Neural crest cell (in vitro differentiated cells): ENCODE results near the gene DIAPH2. TPM values are rescaled to one million over a fixed set of nuclear protein-coding genes. Genes with fewer than 3 reads are reported as not detected.

ENCODE experiments used
- DNase-seq: peaks from one replicate; pipeline ENCODE4 v3.0.0; 2021; ENCODE audit warnings: low read depth, mixed read lengths, low spot score
- H3K27ac Mint-ChIP-seq: one replicate; pipeline ENCODE4 v1.8.0; 2021; ENCODE audit warnings: mild to moderate bottlenecking, mixed read lengths; ENCODE audit not compliant: unreplicated experiment
- H3K27me3 Mint-ChIP-seq: 2 replicates; pipeline ENCODE4 v1.8.0; 2021; ENCODE audit warnings: low read depth, mild to moderate bottlenecking, mixed read lengths
- H3K36me3 Mint-ChIP-seq: 2 replicates; pipeline ENCODE4 v1.8.0; 2021; ENCODE audit warnings: low read depth, mild to moderate bottlenecking, mixed read lengths
- H3K4me1 Mint-ChIP-seq: 2 replicates; pipeline ENCODE4 v1.8.0; 2021; ENCODE audit warnings: mixed read lengths
- H3K4me3 Mint-ChIP-seq: one replicate; pipeline ENCODE4 v1.8.0; 2021; ENCODE audit warnings: mild to moderate bottlenecking, mixed read lengths
- H3K9me3 Mint-ChIP-seq: 2 replicates; pipeline ENCODE4 v1.8.0; 2021; ENCODE audit warnings: mixed read lengths
- CTCF ChIP-seq: fragments of 200-600 bp; sonication (generic); conservative IDR thresholded peaks from 2 replicates; pipeline ENCODE4 v1.5.0; 2021; ENCODE audit warnings: antibody characterized with exemption, mild to moderate bottlenecking
- total RNA-seq: library from RNA; stranded (reverse); gene quantifications from 2 replicates; pipeline ENCODE4 v1.2.1, GENCODE V29; 2021

Gene DIAPH2
- total RNA-seq, 1 donor from 2014 or later: 8.4 TPM

GRCh38 chrX:97268182-97268680 is 583.6 kb downstream of the DIAPH2 start:
- H3K27ac Mint-ChIP-seq: peak overlapping the region; percentile 81
- H3K4me3 Mint-ChIP-seq: no peak overlapping the region
- H3K27me3 Mint-ChIP-seq: no peaks in the 10 kb centered on the region
- DNase-seq: no peak
- peaks cover 27% of the 10 kb centered on the region for H3K4me1 Mint-ChIP-seq
- no peaks in the 10 kb centered on the region for H3K36me3 Mint-ChIP-seq
- TF ChIP-seq CTCF: no peak
- no peaks in the 10 kb centered on the region for H3K9me3 Mint-ChIP-seq

GRCh38 chrX:97284531-97284930 is 599.9 kb downstream of the DIAPH2 start:
- Mint-ChIP-seq H3K4me3 (no peak overlapping the region), H3K4me1 (no peaks in the 10 kb centered on the region), H3K9me3 (no peaks in the 10 kb centered on the region), H3K27me3 (no peaks in the 10 kb centered on the region), H3K27ac (no peak overlapping the region), H3K36me3 (no peaks in the 10 kb centered on the region)
- no peak for DNase-seq
- no peak for TF ChIP-seq CTCF

GRCh38 chrX:97290199-97290598 is 605.6 kb downstream of the DIAPH2 start:
- no peak for DNase-seq
- no peaks in the 10 kb centered on the region for H3K9me3 Mint-ChIP-seq
- no peaks in the 10 kb centered on the region for H3K27me3 Mint-ChIP-seq
- H3K4me1 Mint-ChIP-seq: peaks cover 5% of the 10 kb centered on the region
- H3K36me3 Mint-ChIP-seq: no peaks in the 10 kb centered on the region
- H3K4me3 Mint-ChIP-seq: no peak overlapping the region
- TF ChIP-seq CTCF: no peak
- H3K27ac Mint-ChIP-seq: no peak overlapping the region

GRCh38 chrX:97294041-97294440 is 609.4 kb downstream of the DIAPH2 start:
- H3K4me1 Mint-ChIP-seq: peaks cover 5% of the 10 kb centered on the region
- peaks cover 2% of the 10 kb centered on the region for H3K36me3 Mint-ChIP-seq
- no peak for DNase-seq
- H3K27me3 Mint-ChIP-seq: no peaks in the 10 kb centered on the region
- no peak for TF ChIP-seq CTCF
- no peak overlapping the region for H3K27ac Mint-ChIP-seq
- no peak overlapping the region for H3K4me3 Mint-ChIP-seq
- peaks cover 3% of the 10 kb centered on the region for H3K9me3 Mint-ChIP-seq

- Mint-ChIP-seq H3K9me3 (peaks cover 5% of the 10 kb centered on the region), H3K27ac (peak overlapping the region; percentile 63), H3K4me1 (no peaks in the 10 kb centered on the region), H3K36me3 (peaks cover 4% of the 10 kb centered on the region), H3K4me3 (no peak overlapping the region), H3K27me3 (no peaks in the 10 kb centered on the region)
- TF ChIP-seq CTCF: no peak
- no peak for DNase-seq
These were observed 611.3 kb downstream of the DIAPH2 start for GRCh38 chrX:97295954-97296353.
